GM18526 (cell line): ENCODE measurements around the gene PGPEP1.
A peak's percentile ranks its signal among the peaks of the same experiment; 100 is the strongest.

Source experiments
- POLR2A ChIP-seq: IDR thresholded peaks from 3 replicates; pipeline ENCODE4 v1.6.1; 2011; ENCODE audit not compliant: insufficient read length; ENCODE audit errors: extremely low read depth

Gene PGPEP1

DNA sequence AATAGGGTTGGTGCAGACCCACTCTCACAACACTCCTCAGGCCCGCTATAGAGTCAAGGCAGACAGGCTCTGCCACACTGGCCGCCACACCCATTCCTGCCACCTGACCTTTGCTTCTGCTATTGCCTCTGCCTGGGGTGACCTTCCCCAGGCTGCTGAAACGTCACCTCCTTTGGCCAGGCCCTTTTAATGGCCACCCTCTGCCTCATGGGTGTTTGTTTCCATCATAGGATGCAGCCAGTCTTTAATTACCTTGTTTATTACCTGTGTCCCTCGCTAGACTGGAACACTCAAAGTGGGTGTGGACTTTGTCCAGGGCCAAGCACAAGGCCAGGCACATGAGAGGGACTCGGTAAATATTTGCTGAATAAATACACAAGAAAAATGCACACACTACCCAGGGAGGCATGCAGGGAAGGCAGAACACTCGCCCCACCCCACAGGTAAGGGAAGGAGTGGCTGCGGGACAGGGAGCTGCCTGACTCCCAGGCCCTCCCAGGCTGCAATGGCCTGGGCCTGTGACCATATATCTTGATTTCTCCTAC lies 20.7 kb upstream of the PGPEP1 start:
- no peak for TF ChIP-seq POLR2A

DNA sequence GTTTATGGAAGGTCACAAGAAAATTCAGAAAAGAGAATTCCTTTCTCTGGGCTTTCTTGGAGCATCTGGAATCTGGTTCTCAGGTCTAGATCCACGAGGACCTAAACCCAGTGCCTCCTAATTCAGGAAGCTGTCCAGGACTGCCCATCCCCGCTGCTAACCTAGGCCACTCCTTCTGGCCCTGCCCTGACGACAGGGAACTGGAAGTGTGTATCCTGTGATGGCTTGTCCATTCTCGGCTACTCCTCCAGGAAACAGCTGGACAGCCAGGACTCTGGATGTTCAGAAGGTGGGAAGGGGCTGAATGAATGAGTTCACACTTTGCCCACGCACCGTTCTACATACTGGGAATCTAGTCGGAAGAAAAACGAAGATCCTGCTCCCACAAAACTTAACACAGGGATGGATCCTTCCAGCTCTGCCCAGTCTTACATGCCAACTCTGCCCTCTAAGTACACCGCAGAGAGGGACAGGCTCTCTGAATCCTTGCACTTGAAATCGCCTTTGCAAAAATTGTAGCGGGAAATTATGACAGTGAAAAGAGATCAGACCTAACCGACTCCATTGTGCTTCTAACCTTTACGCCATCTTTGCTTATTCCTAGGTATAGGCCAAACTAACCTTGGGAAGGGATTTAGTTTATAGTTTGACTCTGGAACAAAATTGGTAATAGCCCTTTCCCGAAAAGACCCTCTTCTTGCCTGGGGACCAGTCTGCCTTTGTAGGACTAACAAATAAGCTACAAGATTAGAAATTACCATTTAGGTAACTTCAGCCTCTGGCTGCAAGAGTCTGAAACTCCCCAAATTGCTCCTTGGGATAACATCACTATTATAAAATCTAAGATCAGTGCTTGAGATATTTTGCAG lies 19.3 kb upstream of the PGPEP1 start:
- no peak for TF ChIP-seq POLR2A

DNA sequence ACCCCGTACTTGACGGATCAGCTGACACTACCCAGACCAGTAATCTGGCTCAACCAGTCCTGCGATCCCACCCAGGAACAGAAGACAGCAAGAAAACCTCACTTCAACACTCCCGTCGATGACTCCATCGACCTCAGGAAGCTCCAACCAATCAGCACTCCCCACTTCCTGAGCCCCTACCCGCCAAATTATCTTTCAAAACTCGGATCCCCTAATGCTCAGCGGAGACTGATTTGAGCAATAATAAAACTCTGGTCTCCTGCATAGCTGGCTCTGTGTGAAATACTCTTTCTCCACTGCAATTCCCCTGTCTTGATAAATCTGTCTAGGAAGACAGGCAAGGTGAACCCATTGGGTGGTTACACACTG lies 18.7 kb upstream of the PGPEP1 start:
- TF ChIP-seq POLR2A, result no peak

DNA sequence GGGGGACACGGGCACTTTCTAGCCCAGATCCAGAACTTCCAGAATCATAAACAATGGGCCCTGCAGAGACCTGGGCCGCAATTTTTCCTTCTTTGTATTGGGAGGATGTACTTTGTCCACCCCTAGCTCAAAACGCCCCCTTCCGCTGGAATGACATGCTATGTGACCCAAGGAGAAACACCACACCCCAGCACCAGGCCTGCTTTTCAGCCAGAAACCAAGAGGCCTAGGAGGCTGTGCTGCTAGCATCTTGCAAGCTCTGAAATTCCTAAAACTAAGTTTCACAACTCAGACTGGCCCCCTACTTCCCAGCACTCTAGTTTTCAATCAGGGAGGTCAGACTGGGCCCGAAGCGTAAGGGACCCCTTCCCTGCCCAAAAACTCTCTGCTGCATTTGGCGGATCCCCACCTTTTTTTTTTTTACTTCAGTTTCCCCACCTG lies 18.1 kb upstream of the PGPEP1 start:
- TF ChIP-seq POLR2A, result no peak

DNA sequence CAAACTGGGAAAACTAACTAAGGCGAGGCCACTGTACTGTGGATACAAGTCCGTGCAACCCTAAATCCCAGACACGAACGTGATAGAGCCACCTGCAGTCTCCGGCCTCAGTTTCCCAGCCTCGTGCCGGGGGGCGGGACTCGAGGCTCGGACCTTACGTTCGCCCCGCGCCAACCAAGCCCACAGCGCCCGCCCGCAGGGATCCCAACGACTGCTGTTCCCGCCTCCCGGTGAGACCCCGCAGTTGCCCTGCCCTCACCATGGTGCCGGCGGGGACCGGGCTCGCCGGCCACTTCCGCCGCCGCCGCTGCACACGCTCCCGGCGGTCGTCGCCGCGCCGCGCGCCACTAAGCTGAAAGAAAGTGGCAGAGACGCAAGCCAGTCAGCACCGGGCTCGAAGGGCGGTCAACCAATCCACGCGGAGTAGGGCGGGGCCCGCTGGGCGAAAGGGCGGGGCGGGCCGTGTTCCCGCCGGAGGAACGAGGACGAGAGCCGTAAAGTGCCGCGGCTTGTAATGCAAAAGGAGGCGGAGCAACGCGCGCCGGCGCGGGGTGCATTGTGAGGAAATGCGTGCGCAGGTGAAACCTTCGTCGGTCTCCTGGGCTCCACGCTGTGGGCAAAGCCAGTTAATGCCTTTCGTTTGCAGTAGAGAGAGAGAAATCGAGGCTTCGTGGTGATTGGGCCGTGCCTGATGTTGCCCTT lies 17.5 kb upstream of the PGPEP1 start, which contains the start of gene LSM4:
TSS of gene LSM4 (minus strand) at position 318 of the 702 bp plus-strand sequence. CDS start at position 262, 56 bp downstream.
- TF ChIP-seq POLR2A, result peak; percentile 85

DNA sequence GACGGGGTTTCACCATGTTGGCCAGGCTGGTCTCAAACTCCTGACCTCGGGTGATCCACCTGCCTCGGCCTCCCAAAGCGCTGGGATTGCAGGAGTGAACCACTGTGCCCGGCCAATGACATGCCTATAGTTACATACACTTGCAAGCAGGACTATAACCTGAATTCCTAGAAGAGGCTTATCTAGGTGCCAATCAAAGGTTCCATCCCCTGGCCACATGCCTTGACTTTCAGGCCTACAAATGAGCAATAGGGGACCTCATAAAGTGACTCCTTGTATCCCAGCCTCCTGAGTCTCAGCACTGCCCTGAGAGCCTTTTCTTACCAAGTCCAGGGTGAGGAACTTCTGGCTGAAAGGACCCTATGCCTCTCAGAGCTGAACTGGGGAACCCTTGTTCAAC lies 13.6 kb upstream of the PGPEP1 start:
- TF ChIP-seq POLR2A, result no peak

DNA sequence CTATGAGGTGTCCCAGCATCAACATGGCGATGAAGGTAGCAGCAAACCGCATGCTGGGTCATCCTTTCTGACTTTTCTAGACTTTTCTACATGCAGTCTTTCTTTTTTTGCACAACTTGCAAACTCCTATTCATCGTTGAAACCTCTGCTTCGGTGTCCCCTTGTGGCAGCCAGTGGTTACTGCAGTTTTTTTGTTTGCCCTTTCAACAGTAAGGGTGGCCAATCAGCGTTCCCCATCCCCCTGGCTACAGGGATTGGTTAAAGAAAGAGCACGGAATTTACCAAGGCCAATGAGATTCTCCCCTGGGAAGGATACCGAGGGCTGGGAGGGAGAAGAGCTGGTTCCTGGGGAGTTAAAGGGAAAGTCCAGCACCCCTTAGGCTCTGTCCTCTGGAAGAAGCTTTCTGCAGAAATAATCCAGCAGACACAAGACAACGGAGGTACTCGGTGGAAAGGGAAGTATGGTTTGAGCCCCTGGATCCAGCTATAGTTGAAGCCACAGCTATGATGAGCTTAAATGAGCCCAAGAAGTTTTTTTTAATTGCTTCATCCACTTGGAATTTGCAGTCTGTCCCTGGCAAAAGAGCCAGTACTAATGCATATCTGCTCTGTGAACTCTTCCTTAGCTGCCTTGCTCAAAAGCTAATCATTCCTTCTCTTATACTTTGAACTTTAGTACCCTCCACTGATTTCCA lies 11.9 kb upstream of the PGPEP1 start:
- TF ChIP-seq POLR2A, result peak; percentile 32

DNA sequence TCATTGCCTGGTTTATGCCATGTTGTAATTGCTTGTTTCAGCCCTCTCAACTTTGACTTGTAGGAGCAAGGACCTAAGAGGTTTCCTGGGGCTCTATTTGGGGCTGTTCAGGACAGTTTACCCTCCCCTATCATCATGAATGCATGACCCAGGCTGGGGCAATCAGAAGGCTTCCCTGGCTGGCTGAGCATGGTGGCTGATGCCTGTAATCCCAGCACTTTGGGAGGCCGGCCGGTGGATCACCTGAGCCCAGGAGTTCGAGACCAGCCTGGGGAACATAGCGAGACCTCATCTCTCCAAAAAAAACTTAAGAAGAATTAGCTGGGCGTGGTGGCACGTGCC lies 11.4 kb upstream of the PGPEP1 start:
- TF ChIP-seq POLR2A, result no peak

DNA sequence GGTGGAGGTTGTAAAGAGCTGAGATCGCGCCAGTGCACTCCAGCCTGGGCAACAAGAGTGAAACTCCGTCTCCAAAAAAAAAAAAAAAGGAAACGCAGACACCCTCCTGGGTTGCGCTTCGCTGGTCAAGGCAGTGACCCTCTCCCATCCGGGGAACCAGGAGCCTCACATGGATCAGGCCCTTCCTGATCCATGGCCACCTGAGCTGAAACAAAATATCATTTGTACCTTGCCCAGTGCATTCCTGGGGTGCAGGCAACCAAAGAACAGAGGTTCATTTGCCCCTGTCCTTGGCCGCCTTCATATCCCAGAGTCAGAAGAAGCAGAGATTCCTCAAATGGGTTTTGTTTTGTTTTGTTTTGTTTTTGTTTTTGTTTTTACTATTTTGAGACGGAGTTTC lies 9.5 kb upstream of the PGPEP1 start:
- TF ChIP-seq POLR2A, result no peak

DNA sequence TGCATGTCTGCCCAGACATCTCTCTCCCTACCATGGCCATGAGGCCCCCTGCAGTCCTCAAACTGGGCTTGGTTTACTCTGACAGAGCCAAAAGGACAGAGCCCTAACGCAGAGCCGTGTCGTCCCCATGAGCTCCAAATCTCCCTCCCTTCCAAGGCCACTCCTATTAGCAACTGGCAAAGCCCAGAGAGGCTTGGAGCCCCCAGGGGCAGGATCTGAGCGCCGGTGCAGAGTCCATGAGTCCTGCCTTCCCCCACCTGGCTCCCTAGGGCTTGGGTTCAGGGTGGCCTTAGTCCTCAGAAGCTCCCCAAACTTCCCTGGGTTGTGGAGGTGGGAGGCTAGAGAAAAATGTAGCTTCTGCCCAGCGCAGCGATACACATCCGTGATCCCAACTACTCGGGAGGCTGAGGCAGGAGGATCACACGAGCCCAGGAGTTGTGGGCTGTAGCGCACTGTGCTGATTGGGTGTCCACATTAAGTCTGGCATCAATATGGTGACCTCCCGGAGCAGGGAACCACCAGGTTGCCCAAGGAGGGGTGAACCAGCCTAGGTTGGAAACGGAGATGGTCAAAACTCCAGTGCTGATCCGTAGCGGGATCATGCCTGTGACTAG lies 7.4 kb upstream of the PGPEP1 start:
- no peak for TF ChIP-seq POLR2A

DNA sequence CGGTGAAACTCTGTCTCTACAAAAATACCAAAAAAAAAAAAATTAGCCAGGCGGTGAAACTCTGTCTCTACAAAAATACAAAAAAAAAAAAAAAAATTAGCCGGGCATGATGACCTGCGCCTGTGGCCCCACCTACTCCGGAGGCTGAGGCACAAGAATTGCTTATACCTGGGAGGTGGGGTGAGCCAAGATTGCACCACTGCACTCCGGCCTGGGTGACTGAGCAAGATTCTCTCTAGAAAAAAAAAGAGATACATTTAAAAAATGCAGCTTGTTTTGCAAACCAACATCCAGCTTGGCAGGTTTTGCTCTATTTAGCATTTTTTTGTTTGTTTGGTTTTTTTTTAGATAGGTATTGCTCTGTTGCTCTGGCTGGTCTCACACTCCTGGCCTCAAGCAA lies 6.7 kb upstream of the PGPEP1 start:
- no peak for TF ChIP-seq POLR2A

DNA sequence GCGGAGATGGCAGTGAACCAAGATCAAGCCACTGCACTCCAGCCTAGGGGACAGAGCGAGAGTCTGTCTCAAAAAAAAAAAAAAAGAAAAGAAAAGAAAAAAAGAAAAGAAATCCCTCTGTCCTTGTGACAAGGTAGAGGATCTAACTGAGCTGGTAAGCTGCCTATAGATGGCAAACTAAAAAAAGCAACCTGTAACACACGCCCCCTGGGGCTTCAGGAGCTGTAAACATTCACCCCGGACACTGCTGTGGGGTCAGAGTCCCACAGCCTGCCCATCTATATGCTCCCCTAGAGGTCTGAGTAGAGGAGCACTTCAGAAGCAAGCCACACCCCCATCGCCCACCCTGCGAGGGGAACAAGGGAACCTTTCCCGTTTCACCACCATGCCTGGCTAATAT lies 4.3 kb upstream of the PGPEP1 start:
- no peak for TF ChIP-seq POLR2A

DNA sequence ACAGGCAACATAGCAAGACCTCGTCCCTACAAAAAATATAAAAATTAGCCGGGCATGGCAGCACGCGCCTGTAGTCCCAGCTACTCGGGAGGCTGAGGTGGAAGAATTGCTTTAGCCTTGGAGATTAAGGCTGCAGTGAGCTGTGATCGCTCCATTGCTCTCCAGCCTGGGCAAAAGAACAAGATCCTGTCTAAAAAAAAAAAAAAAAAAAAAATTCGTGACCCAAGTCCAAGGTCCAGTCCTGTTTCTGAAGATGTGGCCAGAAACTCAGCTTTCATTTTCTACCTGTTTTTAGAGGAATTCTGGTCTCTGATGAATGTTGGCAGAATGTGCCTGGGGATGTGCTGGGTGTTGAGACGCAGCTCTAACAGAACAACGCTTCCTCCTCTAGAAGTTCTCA lies 1.9 kb upstream of the PGPEP1 start:
- no peak for TF ChIP-seq POLR2A

DNA sequence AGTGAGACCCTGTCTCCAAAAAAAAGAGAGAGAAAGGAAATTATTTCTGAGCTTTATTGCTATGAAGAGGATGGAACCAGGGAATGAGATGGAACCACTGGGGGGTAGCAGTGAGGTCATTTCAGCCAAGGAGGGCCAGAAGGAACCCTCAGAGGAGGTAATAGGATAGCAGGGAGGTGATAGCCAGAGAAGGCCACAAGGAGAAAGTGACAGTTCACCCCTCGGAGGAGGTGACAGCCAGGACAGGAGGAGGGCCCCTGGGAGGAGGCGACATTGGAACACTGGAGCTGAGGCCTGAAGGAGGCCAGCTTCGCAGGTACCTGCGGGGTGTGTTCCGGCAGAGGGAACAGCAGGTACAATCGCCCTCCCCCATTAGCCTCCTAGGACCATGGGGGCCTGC lies 675 bp upstream of the PGPEP1 start:
- no peak for TF ChIP-seq POLR2A
